ENCODE results near the gene FIGN. TPM values are rescaled to one million over a fixed set of nuclear protein-coding genes. Genes with fewer than 3 reads are reported as not detected.

The FIGN gene
- total RNA-seq, 1 experiment from 2014 or later: 19.4 TPM

- Mint-ChIP-seq H3K27me3 (ENCODE audit: low read depth) (no peaks in the 10 kb centered on the region), H3K9me3 (no peaks in the 10 kb centered on the region), H3K4me3 (no peak overlapping the region), H3K36me3 (peaks cover 3% of the 10 kb centered on the region), H3K4me1 (peaks cover 63% of the 10 kb centered on the region), H3K27ac (no peak overlapping the region)
- DNase-seq (ENCODE audit: low spot score) (no peak), ATAC-seq (no peak)
- POLR2A ChIA-PET: no interaction called here
- TF ChIP-seq FOXP1 (CRISPR knock-in tag; IDR thresholded peaks at IDR 0.05; ENCODE audit: borderline replicate concordance) (no peak), ZNF423 (CRISPR knock-in tag; IDR thresholded peaks at IDR 0.05) (no peak), ZBTB43 (CRISPR knock-in tag; IDR thresholded peaks at IDR 0.05) (no peak), ATF3 (CRISPR knock-in tag; conservative IDR thresholded peaks at IDR 0.05) (no peak), E2F5 (CRISPR knock-in tag; IDR thresholded peaks at IDR 0.05) (no peak), NR3C1 (CRISPR knock-in tag; conservative IDR thresholded peaks at IDR 0.05; ENCODE audit: low read depth) (no peak), MXD4 (CRISPR knock-in tag; IDR thresholded peaks at IDR 0.05; ENCODE audit: borderline replicate concordance) (no peak), ATF6 (CRISPR knock-in tag; IDR thresholded peaks at IDR 0.05) (no peak), RORB (CRISPR knock-in tag; IDR thresholded peaks at IDR 0.05) (no peak), PRRX2 (CRISPR knock-in tag; IDR thresholded peaks at IDR 0.05) (no peak), ELF4 (CRISPR knock-in tag; IDR thresholded peaks at IDR 0.05; ENCODE audit: low read depth) (no peak), SP1 (CRISPR knock-in tag; conservative IDR thresholded peaks at IDR 0.05) (no peak), ZNF416 (CRISPR knock-in tag; IDR thresholded peaks at IDR 0.05) (no peak), ZNF121 (CRISPR knock-in tag; IDR thresholded peaks at IDR 0.05) (no peak), TCF7 (CRISPR knock-in tag; IDR thresholded peaks at IDR 0.05; ENCODE audit: low read depth) (no peak), STAT6 (CRISPR knock-in tag; conservative IDR thresholded peaks at IDR 0.05; ENCODE audit: low read depth) (no peak), PRDM15 (CRISPR knock-in tag; IDR thresholded peaks at IDR 0.05) (no peak), GABPB1 (CRISPR knock-in tag; IDR thresholded peaks at IDR 0.05) (no peak), ATF1 (CRISPR knock-in tag; IDR thresholded peaks at IDR 0.05) (no peak), CREM (CRISPR knock-in tag; IDR thresholded peaks at IDR 0.05) (no peak)
- CTCF ChIA-PET: no interaction called here
Measured at GRCh38 chr2:163659224-163659623, 76.6 kb downstream of the FIGN start.
